Endothelial cell (in vitro differentiated cells): Measurements from ENCODE around the gene RAB40C. TPM values are rescaled to one million over a fixed set of nuclear protein-coding genes. Genes with fewer than 3 reads are reported as not detected.

ENCODE experiments used
- DNase-seq: peaks from one replicate; pipeline ENCODE4 v3.0.0; 2021; ENCODE audit warnings: low spot score
- H3K27ac Mint-ChIP-seq: one replicate; pipeline ENCODE4 v1.8.0; 2021; ENCODE audit warnings: mixed read lengths, inconsistent platforms; ENCODE audit not compliant: unreplicated experiment
- H3K27me3 Mint-ChIP-seq: one replicate; pipeline ENCODE4 v1.8.0; 2021; ENCODE audit warnings: mild to moderate bottlenecking, moderate library complexity, mixed read lengths, inconsistent platforms; ENCODE audit not compliant: unreplicated experiment
- H3K36me3 Mint-ChIP-seq: one replicate; pipeline ENCODE4 v1.8.0; 2021; ENCODE audit warnings: mild to moderate bottlenecking, low read depth, mixed read lengths, inconsistent platforms; ENCODE audit not compliant: unreplicated experiment
- H3K4me1 Mint-ChIP-seq: one replicate; pipeline ENCODE4 v1.8.0; 2021; ENCODE audit warnings: mild to moderate bottlenecking, mixed read lengths, inconsistent platforms; ENCODE audit not compliant: unreplicated experiment
- H3K4me3 Mint-ChIP-seq: one replicate; pipeline ENCODE4 v1.8.0; 2021; ENCODE audit warnings: mild to moderate bottlenecking, mixed read lengths, inconsistent platforms; ENCODE audit not compliant: unreplicated experiment
- H3K9me3 Mint-ChIP-seq: one replicate; pipeline ENCODE4 v1.8.0; 2021; ENCODE audit warnings: mixed read lengths, inconsistent platforms; ENCODE audit not compliant: unreplicated experiment
- total RNA-seq: library from RNA; stranded (reverse); fragmentation: NEBNext Ultra II Directional; extraction: Animal tissue kit (Norgen Biotek cat#: 25700); gene quantifications from one replicate; pipeline ENCODE4 v1.2.1, GENCODE V29; 2021; ENCODE audit not compliant: unreplicated experiment
- TF ChIP-seq, protein P1 (sequence below): fragments of 200-600 bp; sonication (generic); IDR thresholded peaks from one replicate; pipeline ENCODE4 v1.5.0; 2021; ENCODE audit warnings: antibody characterized with exemption; ENCODE audit not compliant: unreplicated experiment

RAB40C gene
- total RNA-seq, 1 donor from 2014 or later, result 18.5 TPM

- TF ChIP-seq, protein P1, sequence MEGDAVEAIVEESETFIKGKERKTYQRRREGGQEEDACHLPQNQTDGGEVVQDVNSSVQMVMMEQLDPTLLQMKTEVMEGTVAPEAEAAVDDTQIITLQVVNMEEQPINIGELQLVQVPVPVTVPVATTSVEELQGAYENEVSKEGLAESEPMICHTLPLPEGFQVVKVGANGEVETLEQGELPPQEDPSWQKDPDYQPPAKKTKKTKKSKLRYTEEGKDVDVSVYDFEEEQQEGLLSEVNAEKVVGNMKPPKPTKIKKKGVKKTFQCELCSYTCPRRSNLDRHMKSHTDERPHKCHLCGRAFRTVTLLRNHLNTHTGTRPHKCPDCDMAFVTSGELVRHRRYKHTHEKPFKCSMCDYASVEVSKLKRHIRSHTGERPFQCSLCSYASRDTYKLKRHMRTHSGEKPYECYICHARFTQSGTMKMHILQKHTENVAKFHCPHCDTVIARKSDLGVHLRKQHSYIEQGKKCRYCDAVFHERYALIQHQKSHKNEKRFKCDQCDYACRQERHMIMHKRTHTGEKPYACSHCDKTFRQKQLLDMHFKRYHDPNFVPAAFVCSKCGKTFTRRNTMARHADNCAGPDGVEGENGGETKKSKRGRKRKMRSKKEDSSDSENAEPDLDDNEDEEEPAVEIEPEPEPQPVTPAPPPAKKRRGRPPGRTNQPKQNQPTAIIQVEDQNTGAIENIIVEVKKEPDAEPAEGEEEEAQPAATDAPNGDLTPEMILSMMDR, result no peak
- Mint-ChIP-seq H3K27me3 (peaks cover 13% of the 10 kb centered on the region), H3K4me3 (no peak overlapping the region), H3K4me1 (peaks cover under 1% of the 10 kb centered on the region), H3K36me3 (no peaks in the 10 kb centered on the region), H3K9me3 (no peaks in the 10 kb centered on the region), H3K27ac (no peak overlapping the region)
- DNase-seq, result no peak
Observed at GRCh38 chr16:675884-676564, 86.2 kb downstream of the RAB40C start.

DNA sequence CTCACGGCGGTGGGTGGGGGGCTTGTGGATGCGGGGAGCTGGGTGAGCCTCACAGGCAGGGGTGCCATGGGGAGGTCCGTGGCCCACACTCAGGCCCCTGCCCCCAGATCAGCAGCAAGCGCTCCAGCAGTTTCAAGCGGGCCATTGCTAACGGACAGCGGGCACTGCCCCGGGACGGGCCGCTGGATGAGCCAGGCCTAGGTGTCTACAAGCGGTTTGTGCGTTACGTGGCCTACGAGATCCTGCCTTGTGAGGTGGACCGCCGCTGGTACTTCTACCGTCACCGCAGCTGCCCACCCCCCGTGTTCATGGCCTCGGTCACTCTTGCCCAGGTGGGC lies 86.7 kb downstream of the RAB40C start:
- peaks cover 3% of the 10 kb centered on the region for H3K4me1 Mint-ChIP-seq
- H3K36me3 Mint-ChIP-seq, result no peaks in the 10 kb centered on the region
- DNase-seq, result no peak
- TF ChIP-seq, protein P1, result no peak
- H3K27ac Mint-ChIP-seq, result no peak overlapping the region
- peaks cover 14% of the 10 kb centered on the region for H3K27me3 Mint-ChIP-seq
- no peaks in the 10 kb centered on the region for H3K9me3 Mint-ChIP-seq
- H3K4me3 Mint-ChIP-seq, result no peak overlapping the region

DNA sequence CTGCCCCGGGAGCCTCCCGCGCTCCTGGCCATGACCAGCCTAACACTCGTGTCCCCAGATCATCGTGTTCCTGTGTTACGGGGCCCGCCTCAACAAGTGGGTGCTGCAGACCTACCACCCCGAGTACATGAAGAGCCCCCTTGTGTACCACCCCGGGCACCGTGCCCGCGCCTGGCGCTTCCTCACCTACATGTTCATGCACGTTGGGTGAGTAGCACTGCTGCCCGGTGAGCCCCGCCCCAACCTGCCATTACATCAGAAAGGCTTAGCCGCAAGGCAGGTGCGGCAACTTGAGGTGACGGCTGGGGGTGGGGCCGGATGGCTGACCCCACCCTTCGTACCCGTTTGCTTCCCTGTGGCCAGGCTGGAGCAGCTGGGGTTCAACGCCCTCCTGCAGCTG lies 87.0 kb downstream of the RAB40C start:
- H3K4me3 Mint-ChIP-seq, result no peak overlapping the region
- no peak overlapping the region for H3K27ac Mint-ChIP-seq
- H3K9me3 Mint-ChIP-seq, result no peaks in the 10 kb centered on the region
- no peak for DNase-seq
- H3K27me3 Mint-ChIP-seq, result peaks cover 15% of the 10 kb centered on the region
- no peaks in the 10 kb centered on the region for H3K36me3 Mint-ChIP-seq
- TF ChIP-seq, protein P1, result no peak
- H3K4me1 Mint-ChIP-seq, result peaks cover 3% of the 10 kb centered on the region

- Mint-ChIP-seq H3K27ac (no peak overlapping the region), H3K4me1 (peaks cover 5% of the 10 kb centered on the region), H3K36me3 (peaks cover 3% of the 10 kb centered on the region), H3K27me3 (peaks cover 20% of the 10 kb centered on the region), H3K9me3 (no peaks in the 10 kb centered on the region), H3K4me3 (no peak overlapping the region)
- DNase-seq, result no peak
- TF ChIP-seq, protein P1, result no peak
Observed at GRCh38 chr16:677316-678190, 87.7 kb downstream of the RAB40C start.
